Lower leg skin (tissue), 4 donors: ENCODE results near the gene FTO. TPM values are rescaled to one million over a fixed set of nuclear protein-coding genes. Genes with fewer than 3 reads are reported as not detected.

ENCODE experiments used
- DNase-seq, 2 donors: peaks; one replicate each; pipeline ENCODE4 v3.0.0-alpha.2; 2019; ENCODE audit warnings: low spot score in 2 of 2
- H3K4me3 ChIP-seq: fragments of 200-600 bp; sonication (generic); 2 replicates; pipeline ENCODE4 v1.5.1; 2017; ENCODE audit warnings: mild to moderate bottlenecking, low read depth; ENCODE audit not compliant: poor library complexity, severe bottlenecking
- POLR2A ChIP-seq, 2 donors: fragments of 450-650 bp; IDR thresholded peaks; one replicate each; pipeline ENCODE4 v1.6.1; 2016 to 2017; ENCODE audit warnings: antibody characterized with exemption in 2 of 2, mild to moderate bottlenecking in 1 of 2, moderate library complexity in 1 of 2
- WGBS, 2 donors: methylation state at CpG; one replicate each; pipeline ENCODE4 v1.1.5; 2018; 5-methylcytosine and 5-hydroxymethylcytosine counted together
- intact Hi-C: fragments of 100-400 bp; cut with DNase I; formaldehyde crosslinking; loops from one replicate; pipeline ENCODE4 v1.15.0; 2023; ENCODE audit warnings: low total_unique reads
- total RNA-seq, 4 donors: library from RNA; depleted of rRNA; stranded (reverse); fragments of >200 nt; gene quantifications; one replicate each; pipeline ENCODE4 v1.1.0, GENCODE V29; 2016
- TF ChIP-seq, protein P1 (sequence below), 3 donors: fragments of 450-650 bp; IDR thresholded peaks; one replicate each; pipeline ENCODE4 v1.5.1; 2016; ENCODE audit warnings: antibody characterized with exemption in 3 of 3, mild to moderate bottlenecking in 3 of 3, moderate library complexity in 2 of 3

Gene FTO
- total RNA-seq, 4 donors from 2014 or later = 61.2 to 88.2 (median 64.1) TPM

DNA sequence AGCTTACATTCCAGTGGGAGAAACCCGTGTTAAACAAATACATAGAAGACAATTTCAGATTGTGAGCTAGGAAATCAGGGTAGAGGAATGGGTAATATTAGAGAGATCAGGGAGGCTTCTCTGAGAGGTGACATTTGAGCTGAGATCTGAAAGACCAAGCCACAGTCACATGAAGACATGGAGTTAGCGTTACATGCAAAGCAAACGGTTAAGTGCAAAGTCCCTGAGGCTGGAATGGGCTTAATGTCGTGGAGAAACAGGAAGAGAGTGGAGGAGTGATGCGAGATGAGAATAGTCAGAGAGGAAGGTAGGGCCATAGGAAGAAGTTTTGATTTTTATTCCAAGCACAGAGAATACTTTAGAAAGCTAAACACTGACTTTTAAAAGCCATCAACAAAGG, 336.5 kb downstream of the FTO start:
- TF ChIP-seq, protein P1, sequence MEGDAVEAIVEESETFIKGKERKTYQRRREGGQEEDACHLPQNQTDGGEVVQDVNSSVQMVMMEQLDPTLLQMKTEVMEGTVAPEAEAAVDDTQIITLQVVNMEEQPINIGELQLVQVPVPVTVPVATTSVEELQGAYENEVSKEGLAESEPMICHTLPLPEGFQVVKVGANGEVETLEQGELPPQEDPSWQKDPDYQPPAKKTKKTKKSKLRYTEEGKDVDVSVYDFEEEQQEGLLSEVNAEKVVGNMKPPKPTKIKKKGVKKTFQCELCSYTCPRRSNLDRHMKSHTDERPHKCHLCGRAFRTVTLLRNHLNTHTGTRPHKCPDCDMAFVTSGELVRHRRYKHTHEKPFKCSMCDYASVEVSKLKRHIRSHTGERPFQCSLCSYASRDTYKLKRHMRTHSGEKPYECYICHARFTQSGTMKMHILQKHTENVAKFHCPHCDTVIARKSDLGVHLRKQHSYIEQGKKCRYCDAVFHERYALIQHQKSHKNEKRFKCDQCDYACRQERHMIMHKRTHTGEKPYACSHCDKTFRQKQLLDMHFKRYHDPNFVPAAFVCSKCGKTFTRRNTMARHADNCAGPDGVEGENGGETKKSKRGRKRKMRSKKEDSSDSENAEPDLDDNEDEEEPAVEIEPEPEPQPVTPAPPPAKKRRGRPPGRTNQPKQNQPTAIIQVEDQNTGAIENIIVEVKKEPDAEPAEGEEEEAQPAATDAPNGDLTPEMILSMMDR (IDR thresholded peaks at IDR 0.05) = no peak
- TF ChIP-seq POLR2A (IDR thresholded peaks at IDR 0.05) = no peak
- intact Hi-C loops = no loop called here
- H3K4me3 ChIP-seq = no peak overlapping the region
- 74 to 81% methylated on average over 5 of the region's 5 CpGs for WGBS, 2 donors
- DNase-seq = no peak

DNA sequence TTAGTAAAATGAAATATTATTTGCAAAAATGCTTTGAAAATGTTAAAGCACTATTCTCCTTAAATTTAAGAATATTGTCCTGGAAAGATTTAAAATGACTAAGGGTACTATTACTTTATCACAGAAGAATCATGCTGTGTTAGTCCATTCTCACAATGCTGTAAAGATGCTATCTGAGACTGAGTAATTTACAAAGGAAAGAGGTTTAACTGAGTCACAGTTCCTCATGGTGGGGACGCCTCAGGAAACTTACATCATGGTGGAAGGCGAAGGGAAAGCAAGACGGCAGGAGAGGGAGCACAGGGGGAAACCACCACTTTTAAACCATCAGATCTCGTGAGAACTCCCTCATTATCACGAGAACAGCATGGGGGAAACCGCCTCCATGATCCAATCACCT, 337.0 kb downstream of the FTO start:
- TF ChIP-seq, protein P1 (IDR thresholded peaks at IDR 0.05) = no peak
- no peak for TF ChIP-seq POLR2A (IDR thresholded peaks at IDR 0.05)
- H3K4me3 ChIP-seq = no peak overlapping the region
- 79 to 86% methylated on average over 6 of the region's 6 CpGs for WGBS, 2 donors
- intact Hi-C loops = no loop called here
- DNase-seq = no peak

DNA sequence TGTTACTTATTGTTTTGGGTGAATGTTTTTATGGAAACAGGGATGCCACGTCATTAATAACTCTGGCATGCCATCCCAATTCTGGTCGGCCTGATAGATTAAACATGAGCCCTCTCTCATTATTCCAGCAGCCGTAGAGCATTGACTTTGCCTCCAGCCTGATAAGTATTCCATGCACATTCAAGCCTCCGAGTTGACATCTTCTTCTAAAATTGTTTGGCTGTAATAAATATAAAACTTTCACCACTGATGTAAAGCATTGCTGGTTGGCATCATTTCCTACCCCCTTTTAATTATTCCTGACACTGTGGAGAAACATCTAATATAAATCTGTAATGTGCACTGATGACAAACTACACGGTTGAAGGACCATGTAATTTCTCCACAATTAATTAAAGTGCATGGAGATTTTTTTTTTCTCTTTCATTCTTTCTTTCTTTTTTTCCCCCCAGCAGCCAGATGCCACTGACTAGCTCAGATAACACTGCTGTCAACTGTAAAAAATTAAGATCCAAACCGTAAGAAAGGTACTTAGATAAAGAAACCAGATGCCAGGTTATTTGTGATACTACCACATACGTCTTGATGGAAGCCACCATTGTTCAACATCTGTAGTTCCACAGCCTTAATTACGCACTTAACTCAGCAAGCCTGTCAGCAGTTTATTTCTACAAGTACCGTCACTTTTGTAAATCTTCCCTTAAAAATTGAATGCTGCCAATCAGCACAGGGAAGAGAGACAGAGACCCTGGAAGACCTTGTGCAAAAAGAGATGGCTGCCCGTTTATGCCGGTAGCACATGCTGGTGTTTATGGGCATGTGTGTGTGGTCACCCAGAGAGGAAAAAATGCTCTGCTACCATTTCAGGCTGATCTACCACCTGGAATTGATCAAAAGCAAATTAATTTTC, 344.9 kb downstream of the FTO start:
- 78 to 81% methylated on average over 11 of the region's 11 CpGs for WGBS, 2 donors
- no peak overlapping the region for H3K4me3 ChIP-seq
- no peak for DNase-seq
- TF ChIP-seq, protein P1 (IDR thresholded peaks at IDR 0.05) = no peak
- TF ChIP-seq POLR2A (IDR thresholded peaks at IDR 0.05) = no peak
- intact Hi-C loops = no loop called here

DNA sequence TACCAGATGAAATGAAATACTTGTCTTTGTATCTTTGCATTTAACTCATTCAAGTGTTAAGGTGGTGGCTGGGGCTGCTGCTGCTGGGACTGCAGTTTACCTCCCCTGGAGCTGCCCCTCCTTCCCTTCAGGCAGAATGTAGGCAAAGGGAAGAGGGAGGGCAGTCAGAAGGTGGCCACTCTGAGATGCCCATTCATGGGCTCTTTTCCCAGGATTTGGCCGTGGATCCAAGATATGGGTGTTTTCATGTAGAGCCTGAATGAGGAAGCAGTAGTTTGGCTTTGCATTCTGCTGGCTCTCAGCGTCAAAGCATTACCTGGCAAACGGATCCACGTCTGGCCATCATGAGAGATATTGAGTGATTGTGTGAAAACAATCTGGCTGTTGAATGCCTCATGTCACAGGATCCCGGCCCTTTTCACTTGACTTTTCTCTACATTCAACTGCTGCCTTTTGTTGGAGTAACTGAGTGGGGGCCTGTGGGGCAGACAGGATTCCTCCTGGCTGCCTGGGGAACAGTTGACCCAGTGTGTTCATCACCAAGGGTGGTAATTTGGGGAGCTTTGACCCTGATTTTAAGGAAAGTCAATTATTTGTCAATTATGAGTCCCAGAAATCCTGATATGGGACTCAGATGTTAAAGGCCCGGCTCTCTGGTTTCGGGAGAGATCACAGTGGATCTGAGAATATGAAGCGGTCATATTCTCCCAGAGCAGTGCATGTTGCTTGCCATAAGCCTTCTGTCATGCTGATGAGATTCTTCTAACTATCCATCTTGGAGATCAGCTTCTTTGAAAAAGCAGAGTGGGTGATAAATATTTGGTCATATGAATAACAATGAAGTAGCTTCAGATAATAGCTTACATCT, 345.9 kb downstream of the FTO start:
- no peak for DNase-seq
- intact Hi-C loops = no loop called here
- WGBS, 2 donors = 84 to 85% methylated on average over 8 of the region's 8 CpGs
- TF ChIP-seq POLR2A (IDR thresholded peaks at IDR 0.05) = no peak
- TF ChIP-seq, protein P1 (IDR thresholded peaks at IDR 0.05) = no peak
- no peak overlapping the region for H3K4me3 ChIP-seq

DNA sequence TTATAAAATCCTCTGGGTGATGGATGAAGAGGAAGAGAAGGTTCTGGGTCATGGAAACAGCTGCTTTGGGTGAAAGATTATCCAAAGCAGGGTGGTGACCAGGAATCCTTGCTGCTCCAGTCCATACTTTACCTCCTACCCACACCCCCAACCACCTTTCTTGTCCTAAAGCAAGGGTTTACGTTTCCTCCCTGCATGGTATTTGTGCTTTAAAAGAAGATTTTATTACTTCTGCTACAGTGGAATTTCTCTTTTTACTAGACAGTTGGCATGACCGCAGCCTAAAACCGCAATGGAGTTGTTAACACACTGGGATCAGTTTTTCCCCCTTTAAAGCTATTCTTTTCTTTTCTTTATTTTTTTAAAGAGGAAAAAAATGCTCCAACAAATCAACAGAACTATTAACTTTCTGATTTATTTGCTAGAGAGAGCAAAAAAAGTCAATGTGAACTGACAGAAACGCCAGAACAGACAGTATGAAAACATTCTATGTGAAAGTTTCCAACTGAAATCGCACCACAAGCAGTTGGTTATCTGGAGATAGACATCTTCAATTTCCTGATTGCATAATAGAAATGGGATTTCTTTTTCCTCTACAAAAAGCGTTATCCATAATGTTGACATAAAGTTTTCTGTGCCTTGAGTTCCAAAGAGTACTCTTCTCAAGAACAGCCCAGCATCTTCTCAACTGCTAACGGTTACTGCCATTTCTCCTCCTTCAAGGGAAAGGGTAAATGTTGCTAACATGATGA, 346.7 kb downstream of the FTO start:
- H3K4me3 ChIP-seq = no peak overlapping the region
- 64 to 65% methylated on average over 7 of the region's 7 CpGs for WGBS, 2 donors
- no peak for DNase-seq
- intact Hi-C loops = no loop called here
- no peak for TF ChIP-seq POLR2A (IDR thresholded peaks at IDR 0.05)
- TF ChIP-seq, protein P1 (IDR thresholded peaks at IDR 0.05) = no peak
